Suppressor macrophage (primary cell): ENCODE data around the gene NSUN4.
"Not testable (repeated sequence)": the region's sequence is repeated elsewhere in the genome, so short reads cannot be mapped to it uniquely, and the experiment has no call there.

Experiments
- DNase-seq, 4 experiments: peaks; one replicate each; pipeline ENCODE4 v3.0.0-alpha.2; 2020 to 2022

Gene NSUN4

DNA sequence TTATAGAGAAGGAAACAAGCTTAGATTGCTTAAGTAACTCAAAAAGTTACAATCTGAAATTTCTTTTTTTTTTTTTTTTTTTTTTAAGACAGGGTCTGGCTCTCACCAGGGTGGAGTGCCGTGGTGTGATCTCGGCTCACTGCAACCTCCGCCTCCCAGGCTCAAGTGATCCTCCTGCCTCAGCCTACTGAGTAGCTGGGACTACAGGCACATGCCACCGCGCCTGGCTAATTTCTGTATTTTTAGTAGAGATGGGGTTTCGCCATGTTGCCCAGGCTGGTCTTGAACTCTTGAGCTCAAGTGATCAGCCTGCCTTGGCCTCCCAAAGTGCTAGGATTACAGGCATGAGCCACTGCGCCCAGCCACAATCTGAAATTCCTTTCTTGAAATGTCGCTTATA lies 27.1 kb downstream of the NSUN4 start:
- DNase-seq, result not testable (repeated sequence)

DNA sequence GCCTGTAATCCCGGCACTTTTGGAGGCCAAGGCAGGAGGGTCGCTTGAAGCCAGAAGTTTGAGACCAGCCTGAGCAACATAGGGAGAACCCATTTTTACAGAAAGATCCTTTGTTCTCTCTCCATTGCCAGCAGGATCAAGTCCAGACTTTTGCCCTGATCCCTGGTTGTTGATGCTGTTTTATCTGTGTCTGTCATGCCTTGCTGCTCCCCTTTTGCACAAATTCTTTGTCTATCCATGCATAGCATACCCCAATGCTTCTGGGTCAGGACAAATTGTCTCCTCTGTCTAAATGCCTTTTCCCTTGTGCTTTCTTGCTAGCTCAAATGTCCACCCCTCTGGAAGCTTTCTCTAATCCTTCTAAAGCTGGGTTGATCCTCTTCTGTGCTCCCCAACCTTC lies 28.2 kb downstream of the NSUN4 start:
- no peak for DNase-seq

DNA sequence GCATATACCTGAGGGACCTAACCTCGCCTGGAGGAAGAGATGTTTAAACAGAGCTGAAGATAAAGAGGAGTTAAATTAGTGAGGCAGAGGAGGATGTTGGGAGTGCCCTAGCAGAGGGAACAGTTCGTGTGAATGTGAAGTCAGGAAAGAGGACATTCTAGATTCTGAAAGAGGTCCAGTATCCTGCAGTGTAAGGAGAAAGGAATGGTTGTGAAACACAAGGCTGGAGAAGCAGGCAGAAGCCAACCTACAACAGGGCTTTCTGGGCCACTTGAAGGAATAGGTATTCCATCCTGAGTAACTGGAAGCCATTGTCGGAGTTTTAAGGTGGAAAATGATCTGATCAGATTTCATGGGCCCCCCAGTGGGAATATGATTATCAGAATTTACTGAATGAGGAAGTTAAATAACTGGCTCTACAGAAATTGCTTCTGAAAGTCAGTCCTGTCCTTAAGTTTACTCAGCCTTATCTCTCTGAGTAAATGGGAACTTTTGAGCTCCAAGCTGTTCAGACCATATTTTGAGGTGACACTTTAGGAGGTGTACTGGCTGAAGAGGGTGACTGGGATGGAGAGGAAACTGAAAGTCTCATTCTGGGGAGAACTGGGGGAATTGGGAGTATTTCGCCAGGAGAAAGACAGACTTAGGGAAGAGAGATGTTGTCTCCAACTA lies 29.1 kb downstream of the NSUN4 start:
- DNase-seq, result peak; percentile 6 to 40 (median 24)

DNA sequence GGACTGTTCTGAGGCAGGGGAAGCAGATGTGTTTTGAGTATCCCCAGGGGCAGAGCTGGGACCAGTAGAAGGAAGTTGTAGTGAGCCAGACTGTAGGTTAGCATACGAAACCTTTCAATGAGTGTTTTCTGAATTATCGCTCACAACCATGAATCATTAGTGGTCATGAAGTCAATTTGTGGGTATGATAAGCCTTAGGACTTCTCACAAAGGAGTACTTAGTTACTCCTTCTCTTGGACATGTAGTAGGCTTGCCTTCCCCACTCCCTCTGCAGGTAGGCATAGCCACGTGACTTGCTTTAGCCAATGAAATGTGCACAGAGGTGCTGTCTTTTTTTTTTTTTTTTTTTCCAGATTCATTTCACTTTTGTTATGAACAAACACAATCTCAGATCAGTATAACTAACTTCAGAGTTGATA lies 29.6 kb downstream of the NSUN4 start:
- DNase-seq, result peak; percentile 18 to 42 (median 37)

DNA sequence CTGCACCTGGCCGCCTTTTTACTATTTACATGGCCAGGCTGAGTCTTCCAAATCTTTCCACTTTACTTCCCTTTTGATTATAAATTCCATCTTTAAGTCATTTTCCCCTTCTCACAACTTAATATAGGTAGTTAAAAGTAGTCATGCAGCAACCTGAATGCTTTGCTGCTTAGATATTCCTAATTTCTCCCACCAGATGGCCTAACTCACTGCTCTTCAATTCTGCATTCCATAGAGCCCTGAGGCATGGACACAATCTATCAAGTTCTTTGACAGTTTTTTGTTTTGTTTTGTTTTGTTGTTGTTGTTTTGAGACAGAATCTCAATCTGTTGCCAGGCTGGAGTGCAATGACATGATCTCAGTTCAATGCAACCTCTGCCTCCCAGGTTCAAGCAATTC lies 31.8 kb downstream of the NSUN4 start:
- no peak for DNase-seq

DNA sequence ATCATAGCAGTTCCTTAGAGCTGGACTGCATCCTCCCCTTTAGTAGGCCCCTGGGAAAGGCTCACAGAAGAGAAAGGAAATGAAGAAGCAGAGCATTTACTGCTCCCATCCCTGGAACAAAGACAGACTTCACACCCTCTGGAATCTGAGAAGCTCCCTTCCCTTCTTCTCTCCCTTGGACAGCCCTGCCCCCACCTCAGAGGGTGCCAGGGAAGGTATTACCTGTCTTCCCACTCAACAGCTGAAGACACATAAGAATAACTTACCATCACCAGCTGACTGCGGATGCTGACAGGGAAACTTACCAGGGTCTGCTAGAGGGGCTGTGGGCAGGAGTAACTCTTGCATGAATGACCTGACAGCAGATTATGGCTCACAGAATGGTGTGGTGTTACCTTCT lies 39.4 kb downstream of the NSUN4 start:
- DNase-seq, result no peak

DNA sequence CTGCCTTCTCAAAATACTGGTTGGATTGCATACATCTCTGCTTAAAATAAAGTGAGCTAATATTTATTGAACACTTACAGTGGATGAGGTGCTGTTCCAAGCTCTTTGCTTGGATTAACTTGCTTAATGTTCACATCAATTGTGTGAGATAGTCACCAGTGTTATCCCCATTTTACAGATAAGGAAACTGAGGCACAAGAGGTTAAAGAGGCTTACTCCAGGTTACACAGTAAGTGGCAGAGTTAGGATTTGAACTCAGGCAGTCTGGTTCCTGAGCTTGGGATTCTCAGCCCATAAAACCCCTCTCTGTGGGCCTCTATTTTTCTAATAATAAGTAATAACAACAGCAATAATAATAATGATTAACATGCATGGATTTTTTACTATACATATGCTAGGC lies 39.9 kb downstream of the NSUN4 start:
- DNase-seq, result no peak

DNA sequence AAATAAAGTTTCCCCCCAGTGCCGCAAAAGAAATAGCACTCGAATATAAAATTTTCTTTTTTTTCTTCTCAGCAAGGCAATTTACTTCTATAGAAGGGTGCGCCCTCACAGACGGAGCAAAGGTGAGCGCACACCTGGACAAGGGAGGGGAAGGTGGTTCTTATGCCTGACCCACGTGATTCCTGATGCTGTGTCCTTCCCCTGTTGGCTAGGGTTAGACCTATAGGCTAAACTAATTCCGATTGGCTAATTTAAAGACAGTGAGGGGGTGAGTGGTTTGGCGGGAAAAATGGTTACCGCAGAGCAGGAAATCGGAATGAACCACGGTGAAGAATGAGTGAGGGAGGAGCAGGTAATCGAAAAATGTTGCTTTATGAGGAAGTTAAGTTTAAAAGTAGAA lies 52.9 kb downstream of the NSUN4 start:
- DNase-seq, result no peak

DNA sequence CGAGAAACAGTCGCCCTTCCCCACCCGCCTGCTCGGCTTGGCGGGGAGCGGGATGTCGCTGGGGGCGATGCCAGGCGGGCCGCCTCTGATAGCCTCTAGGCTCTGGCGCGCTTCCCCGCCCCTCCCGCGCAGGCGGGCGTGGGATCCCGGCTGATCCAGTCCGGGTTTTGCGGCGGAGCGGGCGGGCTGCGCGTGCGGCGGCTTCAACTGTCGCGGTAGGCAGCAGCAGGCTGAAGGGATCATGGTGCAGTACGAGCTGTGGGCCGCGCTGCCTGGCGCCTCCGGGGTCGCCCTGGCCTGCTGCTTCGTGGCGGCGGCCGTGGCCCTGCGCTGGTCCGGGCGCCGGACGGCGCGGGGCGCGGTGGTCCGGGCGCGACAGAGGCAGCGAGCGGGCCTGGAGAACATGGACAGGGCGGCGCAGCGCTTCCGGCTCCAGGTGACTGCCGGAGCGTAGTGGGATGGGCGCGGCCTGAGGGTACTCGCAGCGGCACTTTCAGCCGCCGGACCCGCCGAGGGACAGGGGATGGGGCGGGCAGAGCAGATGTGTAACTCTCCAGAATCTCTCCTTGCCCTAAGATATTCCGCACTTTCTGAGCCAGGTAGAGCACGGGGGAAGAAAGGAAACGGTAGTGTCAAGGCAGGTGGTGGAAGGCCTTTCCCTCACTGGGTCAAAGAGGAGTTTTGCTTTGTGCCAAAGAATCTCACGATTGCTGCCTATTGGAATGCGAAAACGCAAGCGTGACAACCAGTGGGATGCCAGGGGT lies 53.7 kb downstream of the NSUN4 start, which contains the start of gene FAAH:
FAAH (plus strand) TSS at position 210 of the 764 bp plus-strand sequence; CDS start at position 242, 32 bp downstream.
- peak; percentile 42 to 76 (median 59) for DNase-seq

DNA sequence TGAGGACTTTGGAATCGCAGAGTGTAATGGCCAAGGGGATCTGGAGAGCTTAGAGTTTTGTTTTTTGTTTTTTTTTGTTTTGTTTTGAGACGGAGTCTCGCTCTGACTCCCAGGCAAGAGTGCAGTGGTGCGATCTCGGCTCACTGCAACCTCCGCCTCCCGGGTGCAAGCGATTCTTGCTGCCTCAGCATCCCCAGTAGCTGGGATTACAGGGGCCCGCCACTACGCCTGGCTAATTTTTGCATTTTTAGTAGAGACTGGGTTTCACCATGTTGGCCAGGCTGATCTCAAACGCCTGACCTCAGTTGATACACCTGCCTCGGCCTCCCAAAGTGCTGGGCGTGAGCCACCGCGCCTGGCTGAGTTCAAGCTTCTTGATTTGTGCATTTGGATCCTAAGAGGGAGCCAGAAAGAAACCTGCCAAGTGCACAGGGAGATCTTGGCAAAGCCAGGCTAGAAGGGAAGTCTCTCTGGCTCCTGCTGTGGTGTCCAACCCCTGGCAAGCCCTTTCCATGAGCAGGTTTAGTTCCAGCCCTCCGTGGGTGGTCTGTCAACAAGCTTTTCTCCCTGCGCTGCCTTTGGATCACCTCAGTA lies 54.4 kb downstream of the NSUN4 start:
- DNase-seq, result no peak

DNA sequence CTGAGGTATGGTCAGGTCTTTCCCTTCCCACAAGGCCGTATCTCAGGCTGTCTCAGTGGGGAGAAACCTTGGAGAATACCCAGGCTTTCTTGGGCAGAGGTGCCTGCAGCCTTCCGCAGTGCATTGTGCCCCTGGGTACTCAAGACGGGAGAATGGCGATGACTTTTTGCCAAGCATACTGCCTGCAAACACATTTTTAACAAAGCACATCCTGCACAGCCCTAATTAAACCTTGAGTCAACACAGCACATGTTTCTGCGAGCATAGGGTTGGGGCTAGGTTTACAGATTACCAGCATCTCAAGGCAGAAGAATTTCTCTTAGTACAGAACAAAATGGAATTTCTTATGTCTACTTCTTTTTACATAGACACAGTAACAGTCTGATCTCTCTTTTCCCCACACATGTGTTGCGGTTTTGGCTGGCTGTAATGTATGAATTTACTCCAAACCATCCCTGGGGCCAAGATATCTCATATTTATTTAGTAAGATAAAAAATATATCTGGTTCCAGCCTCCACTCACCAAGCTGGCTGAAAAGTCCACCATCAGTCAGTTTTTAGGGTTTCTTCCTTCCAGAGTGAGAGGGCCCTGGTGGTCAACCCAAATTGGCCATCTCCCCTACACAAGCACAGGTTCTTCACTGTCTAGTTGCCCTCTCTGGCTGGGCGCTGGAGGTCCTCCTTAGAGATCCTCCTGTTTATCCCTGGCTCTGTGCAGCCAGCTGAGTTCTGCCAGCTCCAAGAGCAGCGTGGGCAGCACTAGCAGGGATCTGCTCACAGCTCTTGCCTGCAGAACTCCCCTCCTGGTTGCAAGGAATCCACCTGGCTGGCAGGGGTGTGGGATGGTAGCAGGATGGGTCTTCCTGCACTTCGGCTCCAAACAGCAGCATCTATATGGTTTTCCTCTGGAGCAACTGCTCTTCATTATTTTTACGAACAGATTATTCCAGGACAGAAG lies 56.1 kb downstream of the NSUN4 start:
- no peak for DNase-seq

DNA sequence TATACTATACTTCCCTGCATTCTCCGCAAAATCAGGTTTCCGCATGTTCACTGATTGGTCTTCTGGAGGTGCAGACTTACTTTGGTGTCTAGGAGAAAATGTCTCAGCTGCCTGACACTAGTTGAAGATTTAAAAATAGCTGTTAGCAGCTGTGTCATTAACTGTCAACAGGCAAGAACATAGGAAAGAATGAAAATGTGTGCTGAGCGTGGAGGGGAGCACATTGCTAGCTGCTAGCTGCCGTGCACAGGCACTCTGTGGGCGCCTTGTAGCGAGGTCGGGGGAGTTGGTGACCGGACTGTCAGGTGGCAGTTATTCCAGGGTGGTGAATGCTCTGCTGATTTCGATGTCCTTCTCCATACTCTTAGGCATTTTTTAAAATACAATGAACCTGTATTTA lies 58.7 kb downstream of the NSUN4 start:
- DNase-seq, result peak in 2 of 4 experiments; percentile 18 to 47

DNA sequence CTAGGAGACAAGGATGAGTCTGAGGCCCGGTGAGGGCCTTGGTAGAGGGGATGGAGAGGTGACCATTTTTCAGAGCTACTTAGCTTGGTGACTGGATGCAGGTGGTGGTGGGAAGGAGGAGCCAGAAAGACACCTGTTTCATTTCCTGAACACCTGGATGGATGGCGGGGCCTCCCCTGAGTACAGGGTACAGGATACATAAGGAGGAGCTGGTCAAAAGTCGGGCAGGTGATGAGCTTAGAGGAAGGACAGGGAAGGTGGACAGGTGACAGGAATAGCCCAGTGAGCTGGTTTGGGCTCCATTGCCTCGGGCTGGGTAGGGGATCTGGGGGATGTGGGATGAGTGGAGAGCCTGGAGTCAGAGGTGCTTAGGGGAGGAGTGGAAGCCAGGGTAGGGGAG lies 59.8 kb downstream of the NSUN4 start:
- DNase-seq, result no peak

DNA sequence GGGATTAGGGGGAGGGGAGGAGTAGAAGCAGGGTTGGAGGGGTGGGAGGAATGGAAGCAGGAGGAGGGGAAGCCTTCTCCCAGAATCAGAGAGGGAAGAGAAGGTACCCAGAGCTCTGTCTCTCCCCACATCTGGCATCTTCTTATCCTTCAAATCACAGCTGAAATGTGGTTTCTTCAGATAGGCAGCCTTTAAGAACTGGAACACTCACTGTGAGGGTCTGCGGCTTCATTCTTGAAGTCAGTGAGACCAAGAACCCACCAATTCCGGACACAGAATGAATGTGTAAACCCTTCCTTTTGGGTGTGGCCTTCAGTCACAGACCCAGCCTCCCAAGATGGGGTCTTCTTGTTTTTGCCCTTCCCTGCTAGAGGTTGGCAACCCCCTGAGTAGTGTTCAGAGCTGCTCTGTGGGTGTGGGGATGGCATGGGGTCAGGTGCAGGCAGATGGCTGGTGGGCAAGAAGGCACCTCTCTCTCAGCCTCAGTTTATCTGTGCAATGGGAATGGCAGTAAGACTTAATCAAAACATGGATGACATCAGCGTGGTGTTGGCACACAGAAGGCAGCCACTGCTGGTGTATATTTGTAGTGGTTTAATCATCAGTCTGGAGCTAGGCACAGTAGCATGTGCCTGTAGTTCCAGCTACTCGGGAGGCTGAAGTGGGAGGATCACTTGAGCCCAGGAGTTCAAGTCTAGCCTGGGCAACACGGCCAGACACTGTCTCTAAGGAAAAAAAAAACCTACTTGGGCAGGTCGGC lies 60.7 kb downstream of the NSUN4 start:
- DNase-seq, result peak in 2 of 4 experiments; percentile 43 to 53

DNA sequence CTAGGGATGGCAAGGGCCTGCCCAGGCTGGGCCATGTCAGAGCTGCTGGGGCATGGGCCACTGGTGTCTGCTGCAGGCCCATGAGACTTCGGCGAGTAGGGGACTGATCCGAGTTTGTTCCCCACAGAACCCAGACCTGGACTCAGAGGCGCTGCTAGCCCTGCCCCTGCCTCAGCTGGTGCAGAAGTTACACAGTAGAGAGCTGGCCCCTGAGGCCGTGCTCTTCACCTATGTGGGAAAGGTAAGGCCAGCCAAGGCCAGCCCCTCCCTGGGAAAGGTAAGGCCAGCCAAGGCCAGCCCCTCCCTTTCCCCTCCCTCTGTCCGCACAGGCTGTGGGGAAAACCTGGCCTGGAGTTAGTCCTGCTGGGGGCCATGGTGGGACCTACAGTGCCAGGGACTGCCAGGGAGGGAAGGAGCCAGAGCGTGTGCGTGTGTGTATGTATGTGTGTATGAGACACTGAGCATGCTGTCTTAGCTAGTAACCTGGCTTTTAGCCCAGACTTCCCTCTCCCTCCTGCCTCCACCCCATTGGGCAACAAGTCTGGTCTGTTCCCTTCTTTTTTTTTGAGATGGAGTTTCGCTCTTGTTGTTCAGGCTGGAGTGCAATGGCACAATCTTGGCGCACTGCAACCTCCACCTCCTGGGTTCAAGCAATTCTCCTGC lies 61.5 kb downstream of the NSUN4 start:
- DNase-seq, result peak; percentile 83 to 93 (median 91)

DNA sequence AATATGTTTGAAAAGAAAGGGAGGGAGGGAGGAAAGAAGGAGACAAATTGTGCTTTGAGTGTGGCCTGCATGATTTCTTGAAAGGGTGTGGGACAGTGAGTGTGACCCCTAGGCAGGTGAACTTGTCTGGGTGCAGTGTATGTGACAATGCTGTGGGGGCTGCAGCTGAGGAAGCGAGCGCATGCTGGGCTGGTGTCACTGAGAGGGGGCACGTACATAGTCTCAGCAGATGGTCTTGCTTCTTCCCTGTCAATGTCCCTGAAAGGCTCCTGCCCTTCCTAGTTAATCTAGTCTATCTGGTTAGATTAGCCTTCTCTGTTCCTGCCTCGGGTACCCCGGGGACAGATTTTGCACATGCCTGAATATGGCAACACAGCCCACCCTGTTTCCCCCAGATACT lies 63.3 kb downstream of the NSUN4 start:
- no peak for DNase-seq

DNA sequence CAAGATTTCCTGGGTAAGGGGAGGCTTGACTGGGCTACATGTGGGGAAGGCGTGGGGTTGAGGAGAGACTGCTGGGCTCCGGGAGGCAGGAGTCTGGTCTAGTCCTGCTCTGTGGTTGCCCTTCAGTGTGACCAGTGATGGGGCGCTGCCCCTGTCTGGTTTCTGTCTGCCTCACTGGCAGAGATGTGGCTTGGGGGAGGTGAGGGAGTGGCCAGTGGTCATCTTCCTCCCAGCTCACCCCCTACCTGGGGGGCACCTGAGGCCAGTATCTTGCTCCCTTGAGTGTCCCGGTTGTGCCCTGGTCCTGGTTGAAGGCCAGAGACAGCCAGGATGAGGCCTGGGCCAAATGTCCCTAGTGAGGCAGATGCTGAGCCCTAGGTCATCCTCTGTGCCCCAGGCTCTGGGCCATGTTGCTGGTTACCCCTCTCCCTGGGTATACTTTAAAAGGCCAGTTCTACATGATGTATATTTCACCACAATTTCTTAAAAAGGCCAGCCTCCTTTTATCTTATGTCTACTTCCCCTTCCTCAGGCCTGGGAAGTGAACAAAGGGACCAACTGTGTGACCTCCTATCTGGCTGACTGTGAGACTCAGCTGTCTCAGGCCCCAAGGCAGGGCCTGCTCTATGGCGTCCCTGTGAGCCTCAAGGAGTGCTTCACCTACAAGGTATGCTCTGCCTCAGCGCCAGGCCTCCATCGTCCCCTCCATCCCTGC lies 64.0 kb downstream of the NSUN4 start:
- peak; percentile 38 to 77 (median 62) for DNase-seq

DNA sequence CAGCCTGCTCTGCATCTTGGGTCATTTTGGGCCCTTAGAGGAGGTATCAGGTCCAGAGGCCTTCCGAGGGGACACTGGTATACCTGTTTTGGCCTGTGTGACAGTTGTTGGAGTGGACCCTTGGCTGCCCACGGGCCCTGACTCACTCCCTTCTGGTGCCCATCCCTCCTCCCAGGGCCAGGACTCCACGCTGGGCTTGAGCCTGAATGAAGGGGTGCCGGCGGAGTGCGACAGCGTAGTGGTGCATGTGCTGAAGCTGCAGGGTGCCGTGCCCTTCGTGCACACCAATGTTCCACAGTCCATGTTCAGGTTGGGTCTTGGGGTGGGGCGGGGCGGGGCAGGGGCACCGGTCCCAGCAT lies 64.6 kb downstream of the NSUN4 start:
- DNase-seq, result no peak

DNA sequence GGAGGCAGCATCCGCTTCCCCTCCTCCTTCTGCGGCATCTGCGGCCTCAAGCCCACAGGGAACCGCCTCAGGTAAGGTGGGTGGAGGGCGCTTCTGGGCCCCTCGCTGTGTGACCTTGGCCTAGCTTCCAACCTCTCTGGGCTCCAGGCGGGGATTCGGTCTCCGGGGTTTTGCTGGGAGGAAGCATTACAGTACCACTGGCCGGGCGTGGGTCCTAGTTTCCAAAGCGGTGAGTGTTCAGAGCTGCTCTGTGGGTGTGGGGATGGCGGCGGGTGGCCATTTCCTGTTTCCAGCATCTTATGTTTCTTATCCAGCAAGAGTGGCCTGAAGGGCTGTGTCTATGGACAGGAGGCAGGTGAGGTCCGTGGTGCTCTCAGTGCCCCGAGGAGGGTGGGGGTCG lies 65.1 kb downstream of the NSUN4 start:
- DNase-seq, result peak in 1 of 4 experiments; percentile 20

DNA sequence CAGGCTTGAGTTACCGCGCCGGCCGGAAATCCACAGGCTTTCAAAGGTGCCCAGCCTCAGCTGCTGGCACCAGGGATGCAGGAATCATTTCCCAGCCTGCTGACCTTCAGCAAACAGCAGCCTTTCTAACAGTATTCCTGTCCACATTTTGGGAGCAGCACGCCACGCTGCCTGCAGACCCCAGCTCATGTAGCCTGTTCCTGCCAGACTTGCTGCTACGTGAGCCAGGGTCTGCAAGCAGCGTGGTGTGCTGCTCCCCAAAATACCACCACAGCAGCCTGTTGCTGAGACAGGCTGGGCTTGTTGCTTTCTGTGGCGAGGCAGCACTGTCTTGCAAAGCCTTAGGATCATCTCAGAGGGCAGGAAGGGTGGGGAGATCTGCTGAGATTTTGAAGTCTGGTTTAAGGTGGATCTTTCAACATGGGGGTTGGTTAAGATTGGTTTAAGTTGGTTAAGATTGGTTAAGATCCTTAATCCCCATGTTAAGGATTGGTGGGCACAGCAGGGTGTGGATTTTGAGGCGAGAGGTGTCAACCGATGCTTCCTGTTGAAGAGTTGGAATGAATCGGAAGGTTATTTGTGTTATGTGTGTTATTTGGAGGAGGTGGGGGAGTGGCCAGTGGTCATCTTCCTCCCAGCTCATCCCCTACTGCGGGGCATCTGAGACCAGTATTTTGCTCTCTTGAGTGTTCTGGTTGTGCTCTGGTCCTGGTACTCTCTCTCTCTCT lies 66.4 kb downstream of the NSUN4 start:
- DNase-seq, result no peak
